WTC11 (cell line): ENCODE data around the gene ARHGAP22. TPM values are rescaled to one million over a fixed set of nuclear protein-coding genes. Genes with fewer than 3 reads are reported as not detected.
A peak's percentile ranks its signal among the peaks of the same experiment; 100 is the strongest.

Source experiments
- ATAC-seq: fragments of 200-7000 bp; cut with Tn5 transposase; 2 replicates; pipeline ENCODE4 v1.10.0; 2021; ENCODE audit warnings: mild to moderate bottlenecking, moderate library complexity
- CTCF ChIA-PET: fragments of 300-600 bp; sonication (Branson Sonifier 250); formaldehyde crosslinking; loops from one replicate; lab custom pipeline; 2021; ENCODE audit warnings: antibody characterized with exemption; lab: Charles Lee
- POLR2A ChIA-PET: fragments of 350-600 bp; sonication (Branson Sonifier 250); formaldehyde crosslinking; loops from one replicate; lab custom pipeline; 2021; ENCODE audit warnings: antibody characterized with exemption; lab: Charles Lee
- DNase-seq: peaks from one replicate; pipeline ENCODE4 v3.0.0; 2021; ENCODE audit warnings: low spot score
- H3K27ac Mint-ChIP-seq: 2 replicates; pipeline ENCODE4 v1.8.0; 2021; ENCODE audit warnings: mixed read lengths
- H3K27me3 Mint-ChIP-seq: 2 replicates; pipeline ENCODE4 v1.8.0; 2021; ENCODE audit warnings: low read depth, mild to moderate bottlenecking, moderate library complexity, mixed read lengths
- H3K36me3 Mint-ChIP-seq: 2 replicates; pipeline ENCODE4 v1.8.0; 2021; ENCODE audit warnings: mixed read lengths
- H3K4me1 Mint-ChIP-seq: 2 replicates; pipeline ENCODE4 v1.8.0; 2022; ENCODE audit warnings: mixed read lengths
- H3K4me3 Mint-ChIP-seq: 2 replicates; pipeline ENCODE4 v1.8.0; 2021; ENCODE audit warnings: mild to moderate bottlenecking, moderate library complexity, mixed read lengths
- H3K9me3 Mint-ChIP-seq: 2 replicates; pipeline ENCODE4 v1.8.0; 2021; ENCODE audit warnings: mixed read lengths
- AFF4 ChIP-seq: sonication (generic); formaldehyde crosslinking; IDR thresholded peaks from 2 replicates; pipeline ENCODE4 v1.8.1; 2023; ENCODE audit warnings: mild to moderate bottlenecking, missing genetic modification reagents, borderline replicate concordance
- ATF3 ChIP-seq: sonication (generic); formaldehyde crosslinking; conservative IDR thresholded peaks from 2 replicates; pipeline ENCODE4 v1.8.1; 2022; ENCODE audit warnings: mild to moderate bottlenecking, missing genetic modification reagents
- CBFB ChIP-seq: sonication (generic); formaldehyde crosslinking; IDR thresholded peaks from 2 replicates; pipeline ENCODE4 v1.8.1; 2022; ENCODE audit warnings: mild to moderate bottlenecking, low read depth, missing genetic modification reagents
- CREM ChIP-seq: sonication (generic); formaldehyde crosslinking; IDR thresholded peaks from 2 replicates; pipeline ENCODE4 v1.8.1; 2022; ENCODE audit warnings: mild to moderate bottlenecking, missing genetic modification reagents, moderate library complexity
- ELF4 ChIP-seq: sonication (generic); formaldehyde crosslinking; IDR thresholded peaks from 2 replicates; pipeline ENCODE4 v1.8.1; 2022; ENCODE audit warnings: low read depth, mild to moderate bottlenecking, moderate library complexity, missing genetic modification reagents
- IRF2 ChIP-seq: sonication (generic); formaldehyde crosslinking; IDR thresholded peaks from 2 replicates; pipeline ENCODE4 v1.8.0; 2022; ENCODE audit warnings: low read depth, missing genetic modification reagents, borderline replicate concordance
- MAX ChIP-seq: sonication (generic); formaldehyde crosslinking; IDR thresholded peaks from 2 replicates; pipeline ENCODE4 v1.8.0; 2022; ENCODE audit warnings: mild to moderate bottlenecking, missing genetic modification reagents
- MLX ChIP-seq: sonication (generic); formaldehyde crosslinking; IDR thresholded peaks from 2 replicates; pipeline ENCODE4 v1.8.1; 2023; ENCODE audit warnings: mild to moderate bottlenecking, missing genetic modification reagents, moderate library complexity
- MXD4 ChIP-seq: fragments of 250-450 bp; sonication (Bioruptor Pico); IDR thresholded peaks from 2 replicates; pipeline ENCODE4 v1.8.0; 2021; ENCODE audit warnings: mild to moderate bottlenecking, moderate library complexity, borderline replicate concordance
- MYBL2 ChIP-seq: sonication (generic); formaldehyde crosslinking; IDR thresholded peaks from 2 replicates; pipeline ENCODE4 v1.8.1; 2023; ENCODE audit warnings: mild to moderate bottlenecking, moderate library complexity, missing genetic modification reagents
- NFE2L1 ChIP-seq: sonication (generic); formaldehyde crosslinking; IDR thresholded peaks from 2 replicates; pipeline ENCODE4 v1.8.1; 2023; ENCODE audit warnings: missing genetic modification reagents
- SMAD4 ChIP-seq: sonication (generic); formaldehyde crosslinking; IDR thresholded peaks from 2 replicates; pipeline ENCODE4 v1.8.0; 2022; ENCODE audit warnings: mild to moderate bottlenecking, missing genetic modification reagents
- SOX15 ChIP-seq: fragments of 250-450 bp; sonication (Bioruptor Pico); IDR thresholded peaks from 2 replicates; pipeline ENCODE4 v1.9.0; 2021; ENCODE audit warnings: mild to moderate bottlenecking
- TCF7 ChIP-seq: sonication (generic); formaldehyde crosslinking; IDR thresholded peaks from 2 replicates; pipeline ENCODE4 v1.8.0; 2022; ENCODE audit warnings: mild to moderate bottlenecking, low read depth, missing genetic modification reagents, moderate library complexity
- ZMAT4 ChIP-seq: fragments of 250-450 bp; sonication (Bioruptor Pico); IDR thresholded peaks from 2 replicates; pipeline ENCODE4 v1.9.0; 2021; ENCODE audit warnings: mild to moderate bottlenecking
- ZNF317 ChIP-seq: sonication (generic); formaldehyde crosslinking; IDR thresholded peaks from 2 replicates; pipeline ENCODE4 v1.8.1; 2023; ENCODE audit warnings: low read depth, mild to moderate bottlenecking, moderate library complexity, missing genetic modification reagents, borderline replicate concordance
- ZNF416 ChIP-seq: fragments of 250-450 bp; sonication (Bioruptor Pico); IDR thresholded peaks from 2 replicates; pipeline ENCODE4 v1.9.0; 2021; ENCODE audit warnings: mild to moderate bottlenecking, inconsistent platforms
- ZNF423 ChIP-seq: fragments of 250-450 bp; sonication (Bioruptor Pico); IDR thresholded peaks from 2 replicates; pipeline ENCODE4 v2.1.2; 2022; ENCODE audit warnings: mild to moderate bottlenecking, moderate library complexity
- total RNA-seq: library from RNA; stranded (reverse); gene quantifications from 3 replicates; pipeline ENCODE4 v1.2.3, GENCODE V29; 2021

Gene ARHGAP22
- total RNA-seq, 1 experiment from 2014 or later: 8.6 TPM

- no peak for TF ChIP-seq NFE2L1
- TF ChIP-seq ZNF416 (CRISPR knock-in tag): no peak
- TF ChIP-seq TCF7 (CRISPR knock-in tag): no peak
- TF ChIP-seq AFF4 (CRISPR knock-in tag): no peak
- no peak for TF ChIP-seq MYBL2 (CRISPR knock-in tag)
- no peak for TF ChIP-seq MXD4 (CRISPR knock-in tag)
- no peak for TF ChIP-seq ZNF423 (CRISPR knock-in tag)
- TF ChIP-seq MLX (CRISPR knock-in tag): no peak
- TF ChIP-seq SMAD4 (CRISPR knock-in tag): no peak
Measured at GRCh38 chr10:48538611-48539010, 66.3 kb downstream of the ARHGAP22 start (continued).

GRCh38 chr10:48536916-48537890 lies 67.7 kb downstream of the ARHGAP22 start:
- Mint-ChIP-seq H3K4me1 (peaks cover 65% of the 10 kb centered on the region), H3K27me3 (no peaks in the 10 kb centered on the region), H3K4me3 (no peak overlapping the region), H3K27ac (peak overlapping the region; percentile 93), H3K36me3 (no peaks in the 10 kb centered on the region), H3K9me3 (peaks cover 9% of the 10 kb centered on the region; the same call in 1 of the 2 replicates)
- DNase-seq: peak; percentile 26
- ChIA-PET POLR2A (no interaction called here), CTCF (interaction anchor here (0.7 to 7.2 kb wide), 17 partner anchors 11 to 196 kb away, joined by 3 to 44 read pairs (median 6); no protein-coding TSS in a partner anchor)
- ATAC-seq: peak; percentile 36
- TF ChIP-seq SOX15 (CRISPR knock-in tag) (no peak), CREM (no peak), SMAD4 (CRISPR knock-in tag) (no peak), CBFB (CRISPR knock-in tag) (no peak), MAX (CRISPR knock-in tag) (0 out of 2 replicates have a peak, but pooled peaks have one; percentile 24), IRF2 (CRISPR knock-in tag) (no peak), ZNF317 (CRISPR knock-in tag) (no peak), ELF4 (CRISPR knock-in tag) (no peak), ZNF423 (CRISPR knock-in tag) (peak; percentile 33; the same call in 1 of the 2 replicates), ZMAT4 (no peak), ATF3 (no peak)
